ENCODE results near the gene ASB11. TPM values are rescaled to one million over a fixed set of nuclear protein-coding genes. Genes with fewer than 3 reads are reported as not detected.

Gene ASB11
- total and polyA plus RNA-seq, 10 of the 15 experiments (the other 5 are each of a cell fraction or from before 2014, with no cell fraction given): not detected

DNA sequence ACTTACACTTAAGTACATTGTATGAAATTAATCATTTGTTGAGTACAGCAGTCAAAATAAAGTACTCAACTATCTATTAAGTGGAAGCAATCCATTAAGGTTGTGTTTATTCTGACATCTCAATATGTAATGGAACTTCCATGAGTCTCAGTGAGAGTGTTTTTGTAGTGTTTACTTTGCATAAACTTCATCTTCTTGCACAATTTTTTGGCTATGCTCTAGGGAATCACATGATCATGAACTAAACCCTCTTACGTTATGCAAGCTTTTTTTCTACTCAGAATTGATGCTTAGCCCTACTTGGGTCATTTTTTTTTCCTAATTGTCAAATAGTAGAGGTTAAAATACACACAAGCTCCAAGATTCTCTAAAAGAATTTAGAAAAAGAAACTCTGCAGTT, 41.0 kb upstream of the ASB11 start:
- CTCF ChIA-PET: interaction anchor here (1.4 to 2.0 kb wide), 2 partner anchors 27 to 115 kb away, joined by 3 to 8 read pairs; partner anchors contain the start of gene VEGFD
- TF ChIP-seq ZNF384 (IDR thresholded peaks at IDR 0.05; ENCODE audit: borderline replicate concordance, low read depth, low read length) (no peak), NFIC (IDR thresholded peaks at IDR 0.05; ENCODE audit: low read depth, low read length) (no peak), EED (IDR thresholded peaks at IDR 0.05; ENCODE audit: low read depth) (no peak), BRCA1 (IDR thresholded peaks at IDR 0.05; ENCODE audit: low read depth, low read length) (no peak), ZNF622 (IDR thresholded peaks at IDR 0.05) (no peak), HDAC2 (IDR thresholded peaks at IDR 0.05) (no peak), PML (IDR thresholded peaks at IDR 0.05; ENCODE audit: low read length) (no peak), BMI1 (IDR thresholded peaks at IDR 0.05; ENCODE audit: borderline replicate concordance) (no peak)
- TF ChIP-seq, protein P1, sequence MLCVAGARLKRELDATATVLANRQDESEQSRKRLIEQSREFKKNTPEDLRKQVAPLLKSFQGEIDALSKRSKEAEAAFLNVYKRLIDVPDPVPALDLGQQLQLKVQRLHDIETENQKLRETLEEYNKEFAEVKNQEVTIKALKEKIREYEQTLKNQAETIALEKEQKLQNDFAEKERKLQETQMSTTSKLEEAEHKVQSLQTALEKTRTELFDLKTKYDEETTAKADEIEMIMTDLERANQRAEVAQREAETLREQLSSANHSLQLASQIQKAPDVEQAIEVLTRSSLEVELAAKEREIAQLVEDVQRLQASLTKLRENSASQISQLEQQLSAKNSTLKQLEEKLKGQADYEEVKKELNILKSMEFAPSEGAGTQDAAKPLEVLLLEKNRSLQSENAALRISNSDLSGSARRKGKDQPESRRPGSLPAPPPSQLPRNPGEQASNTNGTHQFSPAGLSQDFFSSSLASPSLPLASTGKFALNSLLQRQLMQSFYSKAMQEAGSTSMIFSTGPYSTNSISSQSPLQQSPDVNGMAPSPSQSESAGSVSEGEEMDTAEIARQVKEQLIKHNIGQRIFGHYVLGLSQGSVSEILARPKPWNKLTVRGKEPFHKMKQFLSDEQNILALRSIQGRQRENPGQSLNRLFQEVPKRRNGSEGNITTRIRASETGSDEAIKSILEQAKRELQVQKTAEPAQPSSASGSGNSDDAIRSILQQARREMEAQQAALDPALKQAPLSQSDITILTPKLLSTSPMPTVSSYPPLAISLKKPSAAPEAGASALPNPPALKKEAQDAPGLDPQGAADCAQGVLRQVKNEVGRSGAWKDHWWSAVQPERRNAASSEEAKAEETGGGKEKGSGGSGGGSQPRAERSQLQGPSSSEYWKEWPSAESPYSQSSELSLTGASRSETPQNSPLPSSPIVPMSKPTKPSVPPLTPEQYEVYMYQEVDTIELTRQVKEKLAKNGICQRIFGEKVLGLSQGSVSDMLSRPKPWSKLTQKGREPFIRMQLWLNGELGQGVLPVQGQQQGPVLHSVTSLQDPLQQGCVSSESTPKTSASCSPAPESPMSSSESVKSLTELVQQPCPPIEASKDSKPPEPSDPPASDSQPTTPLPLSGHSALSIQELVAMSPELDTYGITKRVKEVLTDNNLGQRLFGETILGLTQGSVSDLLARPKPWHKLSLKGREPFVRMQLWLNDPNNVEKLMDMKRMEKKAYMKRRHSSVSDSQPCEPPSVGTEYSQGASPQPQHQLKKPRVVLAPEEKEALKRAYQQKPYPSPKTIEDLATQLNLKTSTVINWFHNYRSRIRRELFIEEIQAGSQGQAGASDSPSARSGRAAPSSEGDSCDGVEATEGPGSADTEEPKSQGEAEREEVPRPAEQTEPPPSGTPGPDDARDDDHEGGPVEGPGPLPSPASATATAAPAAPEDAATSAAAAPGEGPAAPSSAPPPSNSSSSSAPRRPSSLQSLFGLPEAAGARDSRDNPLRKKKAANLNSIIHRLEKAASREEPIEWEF (IDR thresholded peaks at IDR 0.05; ENCODE audit: insufficient replicate concordance, low read depth, low read length): no peak
- Histone ChIP-seq H3K4me3 (no peak overlapping the region), H2AFZ (ENCODE audit: control insufficient read depth, low read depth, low read length) (no peak overlapping the region), H3K9ac (ENCODE audit: control insufficient read depth, insufficient read depth, low read length) (no peak overlapping the region), H3K4me2 (ENCODE audit: control insufficient read depth, insufficient read depth) (no peak overlapping the region), H3K4me1 (ENCODE audit: control insufficient read depth, insufficient read depth, low read length) (no peaks in the 10 kb centered on the region), H3K27me3 (replicated peaks in 1 of 2; ENCODE audit: control insufficient read depth in 2 of 2, insufficient read depth in 2 of 2, low read length in 1 of 2) (no peaks in the 10 kb centered on the region), H3K27ac (ENCODE audit: control insufficient read depth, insufficient read depth) (no peak overlapping the region), H3K9me3 (replicated peaks; ENCODE audit: control insufficient read depth, insufficient read depth, low read length) (no peaks in the 10 kb centered on the region), H3K79me2 (ENCODE audit: control insufficient read depth, insufficient read depth, low read length) (no peaks in the 10 kb centered on the region), H4K20me1 (ENCODE audit: control insufficient read depth, insufficient read depth) (no peaks in the 10 kb centered on the region), H3K36me3 (ENCODE audit: control insufficient read depth in 2 of 2, insufficient read depth in 2 of 2, low read length in 1 of 2) (no peaks in the 10 kb centered on the region)
- WGBS (ENCODE audit: insufficient coverage, insufficient replicate concordance, low lambda C conversion rate, missing lambda C conversion rate): 50% methylated on average over 1 of the region's 1 CpG
- in situ Hi-C loops (cut with MboI): no loop called here
- POLR2A ChIA-PET: no interaction called here
- no peak for DNase-seq (ENCODE audit: low read depth, low spot score)
- BruUV-seq (replicated peaks): no TSS peak
- RAD21 ChIA-PET (ENCODE audit: unreplicated experiment): no interaction called here
- SMC1A ChIA-PET (ENCODE audit: uncharacterized antibody, unreplicated experiment): interaction anchor here (1.5 kb wide), 1 partner anchor 26 kb away, joined by 3 read pairs; no protein-coding TSS in a partner anchor
- no peak for ATAC-seq
- intact Hi-C loops (cut with micrococcal nuclease; ENCODE audit: unreplicated experiment): no loop called here
- FAIRE-seq: no peak

All from GM12878 (cell line).